HG03558 (cell line): ENCODE results near the gene TMPRSS3.

ENCODE experiments used
- ATAC-seq: cut with Tn5 transposase; IDR thresholded peaks from one replicate; pipeline ENCODE4 v1.9.1; 2021; ENCODE audit warnings: moderate number of reproducible peaks; ENCODE audit not compliant: unreplicated experiment; ENCODE audit errors: extremely low read depth

Gene TMPRSS3

DNA sequence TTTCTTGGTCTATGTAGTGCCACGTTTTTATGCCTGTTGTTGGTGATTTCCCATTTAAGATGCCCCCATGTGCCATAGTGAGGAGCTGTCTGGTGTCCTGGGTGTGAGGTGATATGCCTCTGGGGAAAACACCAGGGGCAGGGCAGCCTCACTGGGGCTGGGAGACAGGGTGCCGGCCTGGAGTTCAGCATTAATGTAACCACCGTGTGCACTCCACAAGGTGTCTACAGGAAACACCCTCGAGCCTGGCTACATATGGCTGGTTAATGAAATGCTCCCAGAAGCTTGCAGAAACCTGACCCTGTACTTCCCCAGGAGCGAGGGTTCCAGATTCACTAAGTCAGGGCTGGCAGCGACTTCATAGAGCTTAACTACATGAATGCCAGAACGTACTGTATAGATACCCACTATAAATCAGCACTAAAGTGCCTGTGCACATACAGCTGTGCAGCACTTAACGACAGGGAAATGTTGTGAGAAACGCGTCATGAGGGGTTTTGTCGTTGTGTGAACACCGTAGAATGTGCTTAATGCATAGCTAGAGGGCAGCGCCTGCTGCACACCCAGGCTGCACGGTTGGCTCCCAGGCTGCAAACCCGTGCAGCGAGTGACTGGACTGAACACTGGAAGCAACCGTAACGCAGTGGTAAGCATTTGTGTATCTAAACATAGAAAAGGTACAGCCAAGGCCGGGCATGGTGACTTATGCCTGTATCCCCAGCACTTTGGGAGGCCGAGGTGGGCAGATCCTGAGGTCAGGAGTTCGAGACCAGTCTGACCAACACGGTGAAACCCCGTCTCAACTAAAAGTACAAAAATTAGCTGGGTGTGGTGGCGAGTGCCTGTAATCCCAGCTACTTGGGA is 55.4 kb downstream of the TMPRSS3 start:
- no peak for ATAC-seq

DNA sequence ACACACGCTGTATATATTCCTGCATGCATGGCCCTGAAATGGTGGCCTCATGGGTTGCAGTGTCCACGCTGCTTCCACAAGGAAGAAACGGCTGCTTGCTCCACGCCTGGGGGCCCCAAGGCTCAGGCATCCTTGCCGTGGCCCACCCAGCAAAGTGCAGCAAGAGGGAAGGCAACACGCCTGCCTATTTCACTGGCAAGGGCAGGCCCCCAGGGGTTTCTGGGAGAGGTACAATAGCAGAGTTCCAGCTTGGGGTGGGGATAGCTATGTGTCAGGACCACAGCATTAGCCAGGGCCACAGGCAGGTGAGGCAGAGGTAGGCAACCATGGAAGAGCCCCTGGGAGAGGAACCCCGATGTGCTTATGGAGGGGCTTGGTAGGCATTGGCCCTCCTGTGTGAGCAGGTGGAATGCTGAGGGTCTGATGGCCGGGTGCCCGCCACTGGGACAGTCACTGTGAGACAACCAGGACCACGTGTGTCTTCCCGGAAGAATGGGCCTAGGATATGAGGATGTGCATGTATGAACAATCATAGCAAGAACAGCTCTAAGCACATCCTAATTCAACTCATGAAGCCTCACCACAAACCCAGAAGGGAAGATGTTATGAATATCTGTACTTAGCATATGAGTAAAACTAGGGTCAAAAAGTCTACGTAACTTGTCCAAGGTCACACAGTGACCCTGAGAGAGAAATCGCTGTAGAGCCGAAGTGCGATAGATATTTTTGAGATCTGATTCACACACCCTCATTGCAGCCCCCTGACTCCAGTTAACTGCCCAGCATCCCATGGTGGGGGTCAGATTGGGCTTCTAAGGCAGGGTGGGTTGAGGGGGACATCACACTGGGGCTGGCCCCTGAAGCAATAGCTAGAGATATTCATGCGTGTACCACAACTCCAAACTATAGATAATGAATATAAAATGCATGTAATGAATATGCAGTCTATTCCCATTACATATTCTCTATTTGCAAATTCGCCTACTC is 56.8 kb downstream of the TMPRSS3 start:
- no peak for ATAC-seq

DNA sequence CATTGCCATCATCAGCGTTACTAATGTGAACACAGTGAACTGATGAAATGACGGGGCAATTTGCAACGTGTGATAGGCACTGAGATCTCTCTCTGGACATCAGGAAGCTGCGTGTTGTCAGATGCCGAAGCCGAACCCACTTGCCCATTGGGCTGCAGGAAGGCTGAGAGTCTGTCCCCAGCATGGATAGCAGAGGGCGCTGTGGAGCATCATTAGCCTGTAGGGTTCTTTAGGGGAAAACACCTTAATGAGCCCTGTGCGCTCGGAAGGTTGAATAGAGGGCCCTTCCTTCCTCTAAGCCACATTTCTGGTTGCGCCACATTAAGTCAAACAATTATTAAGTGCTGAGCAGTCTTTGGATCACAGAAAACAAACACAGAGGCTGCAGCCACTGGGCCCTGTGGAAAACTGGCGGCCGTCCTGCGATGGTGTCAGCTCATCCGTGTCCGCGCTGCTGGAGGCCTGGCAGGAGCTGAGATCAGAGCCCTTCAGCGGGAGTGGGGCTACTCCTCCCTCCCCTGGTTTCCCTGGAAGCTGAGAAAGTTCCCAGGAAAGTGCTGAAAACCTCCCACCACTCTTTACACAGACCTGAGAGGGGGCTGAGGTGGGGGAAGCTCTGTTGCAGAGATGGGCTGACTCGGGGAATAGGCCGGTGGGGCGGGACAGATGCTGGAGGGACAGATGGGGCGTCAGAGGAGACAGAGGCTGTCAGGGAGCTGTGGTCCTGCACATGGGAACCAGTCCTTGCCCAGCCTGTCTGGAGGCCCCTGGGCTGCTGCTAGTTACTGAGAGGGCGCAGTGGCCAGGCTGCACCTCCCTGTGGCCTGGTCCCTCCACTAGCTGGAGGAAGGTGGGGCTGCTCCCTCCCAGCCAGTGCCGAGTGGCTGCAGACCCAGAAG is 57.8 kb downstream of the TMPRSS3 start:
- no peak for ATAC-seq

DNA sequence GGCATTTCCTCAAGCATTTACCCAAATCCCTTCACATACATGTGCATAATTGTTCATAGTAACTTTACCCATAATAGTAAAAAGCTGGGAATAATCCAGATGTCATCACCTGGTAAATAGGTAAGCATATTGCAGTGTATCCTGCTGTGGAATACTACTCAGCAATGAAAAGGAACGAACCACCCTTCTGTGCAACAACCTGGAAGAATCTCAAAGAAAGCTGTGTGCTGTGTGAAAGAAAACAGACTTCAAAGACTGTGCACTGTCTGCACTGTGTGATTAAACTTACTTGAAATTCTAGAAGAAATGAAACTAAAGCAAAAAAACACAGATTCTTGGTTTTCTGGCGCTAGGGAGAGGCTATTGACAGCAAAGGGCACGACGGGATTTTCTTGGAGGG is 58.6 kb downstream of the TMPRSS3 start:
- no peak for ATAC-seq

DNA sequence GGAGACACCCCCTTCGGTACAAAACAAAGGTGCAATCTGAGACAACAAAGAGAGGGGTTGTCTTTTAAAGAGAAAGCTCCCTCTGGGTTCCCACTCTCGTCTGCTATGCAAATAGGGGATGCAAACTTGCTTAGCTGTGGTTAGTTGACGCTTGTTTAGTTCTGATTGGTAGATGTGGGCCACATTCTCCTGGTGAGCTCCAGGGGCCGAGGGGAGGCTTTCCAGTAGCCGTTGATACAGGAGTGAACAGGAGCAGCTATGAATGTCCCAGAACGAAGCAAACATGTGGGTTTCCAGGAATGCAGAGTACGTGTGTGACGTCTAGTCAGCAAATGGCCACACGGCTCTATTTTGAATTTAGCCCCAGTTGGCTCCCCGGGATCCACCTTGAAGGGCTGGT is 59.8 kb downstream of the TMPRSS3 start:
- ATAC-seq, result no peak

DNA sequence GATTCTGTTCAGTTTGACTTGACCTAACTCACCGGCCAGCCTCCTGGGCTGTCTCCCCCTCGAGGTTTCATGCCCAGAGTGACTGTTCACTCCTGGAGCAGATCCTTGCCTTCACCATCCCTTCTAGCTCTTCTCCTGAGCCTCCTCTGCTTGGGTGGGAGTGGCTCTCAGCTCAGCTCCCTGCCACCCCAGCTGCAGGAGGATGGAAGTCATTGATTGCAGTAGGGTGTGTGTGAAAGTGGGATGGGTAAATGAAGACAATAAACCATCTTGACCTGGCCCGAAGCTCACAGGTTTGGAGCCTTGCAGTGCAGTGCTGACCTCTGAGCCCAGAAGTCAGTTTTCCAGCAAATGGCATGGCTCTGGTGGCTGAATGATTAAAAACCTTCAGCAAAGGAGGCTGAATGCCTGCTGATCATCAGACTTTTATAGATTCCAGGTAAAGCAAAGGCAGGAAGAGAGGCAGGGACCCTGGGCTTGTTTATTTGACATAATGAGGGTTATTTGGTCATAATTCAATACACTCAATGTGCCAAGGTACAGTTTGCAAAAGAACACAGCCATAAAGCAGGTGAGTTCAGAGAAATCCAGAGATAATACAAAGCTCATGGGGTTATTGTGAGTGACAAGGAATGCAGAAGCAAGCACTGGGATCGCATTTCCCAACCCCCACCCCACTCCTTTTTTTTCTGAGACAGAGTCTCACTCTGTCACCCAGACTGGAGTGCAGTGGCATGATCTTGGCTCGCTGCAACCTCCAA is 63.1 kb downstream of the TMPRSS3 start:
- ATAC-seq, result no peak

DNA sequence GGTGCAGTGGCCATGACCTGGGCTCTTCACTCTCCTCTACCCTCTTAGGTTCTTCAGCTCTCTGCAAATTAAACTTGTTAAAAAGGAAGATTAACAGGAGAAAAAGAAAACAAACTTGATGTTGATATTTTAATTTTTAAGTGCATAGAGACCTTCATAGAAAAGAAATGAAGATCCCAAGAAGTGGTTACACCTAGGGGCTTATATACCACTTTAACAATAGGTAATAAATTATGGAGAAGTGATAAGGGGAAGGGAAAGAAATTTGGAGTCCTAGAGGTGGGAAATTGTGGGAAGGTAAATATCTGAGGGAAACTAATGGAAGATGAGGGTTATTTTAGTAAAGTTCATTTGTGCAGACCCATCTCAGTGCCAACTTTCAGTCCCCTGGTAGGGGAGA is 64.2 kb downstream of the TMPRSS3 start:
- no peak for ATAC-seq

DNA sequence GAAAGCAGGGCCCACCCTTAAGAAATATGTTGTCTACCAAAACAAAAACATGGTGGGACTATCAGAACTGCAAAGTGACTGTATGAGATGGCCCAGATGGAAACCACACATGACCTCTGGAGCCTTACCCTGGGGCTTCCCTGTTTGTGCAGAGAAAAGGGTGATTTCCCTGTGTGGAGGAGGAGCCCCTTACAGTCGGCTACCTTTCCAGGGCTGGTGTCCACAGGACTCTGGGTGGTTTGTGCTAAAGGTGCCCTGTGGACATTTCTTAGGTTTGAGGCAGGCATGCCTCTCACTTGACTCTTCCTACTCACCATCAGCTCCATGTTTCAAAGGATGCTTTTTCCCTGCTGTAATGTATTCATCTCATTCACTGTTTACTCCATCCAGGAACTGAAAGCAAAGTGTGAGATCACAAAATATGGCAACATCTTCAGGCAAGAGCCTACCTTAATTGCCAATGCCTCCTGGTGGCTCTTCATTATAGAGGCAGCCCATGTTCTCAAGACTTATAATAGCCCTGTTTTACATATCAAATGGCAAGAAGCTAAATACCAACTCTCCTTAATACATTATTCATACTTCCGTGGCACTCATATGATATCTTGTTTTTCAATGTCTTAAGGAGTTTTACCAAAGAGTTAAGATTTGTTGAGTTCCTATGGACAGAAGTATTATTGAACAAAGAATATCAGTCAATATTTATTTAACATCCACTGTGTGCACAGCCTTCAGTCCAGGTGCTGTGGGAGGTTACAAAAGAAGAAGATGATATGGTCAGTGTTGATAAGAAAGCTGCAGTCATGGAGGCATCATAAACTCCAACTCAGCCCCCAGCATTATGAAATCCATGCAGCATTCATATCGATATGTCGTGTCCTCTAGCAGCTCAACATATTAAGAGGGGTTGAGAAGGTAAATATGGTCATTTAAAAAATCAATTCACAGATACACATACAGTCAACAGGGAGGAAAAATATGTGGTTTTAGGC is 65.2 kb downstream of the TMPRSS3 start:
- ATAC-seq, result no peak

DNA sequence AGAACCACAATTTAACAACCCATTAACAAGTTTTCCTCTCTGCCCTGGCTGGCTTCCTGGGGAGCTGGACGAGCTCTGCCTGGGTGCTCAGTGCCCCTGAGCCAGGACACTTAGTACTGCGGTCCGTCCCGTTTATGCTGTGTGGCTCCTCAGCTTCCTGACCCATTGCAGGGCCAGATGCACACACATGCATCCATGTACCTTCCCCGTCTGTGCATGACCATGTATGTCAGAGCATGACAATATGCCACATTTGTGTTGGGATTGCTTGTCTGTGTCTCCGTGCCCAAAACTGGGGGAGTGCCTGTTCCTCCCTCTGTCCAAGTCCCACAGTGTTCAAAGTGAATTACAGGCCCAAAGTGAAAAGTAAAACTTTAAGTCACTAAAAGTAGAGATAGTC is 71.0 kb downstream of the TMPRSS3 start:
- no peak for ATAC-seq
